Islet precursor cell (in vitro differentiated cells): ENCODE data around the gene PCYT2.

Source experiments
- DNase-seq: peaks from one replicate; pipeline ENCODE4 v3.0.0-alpha.2; 2018

The PCYT2 gene

DNA sequence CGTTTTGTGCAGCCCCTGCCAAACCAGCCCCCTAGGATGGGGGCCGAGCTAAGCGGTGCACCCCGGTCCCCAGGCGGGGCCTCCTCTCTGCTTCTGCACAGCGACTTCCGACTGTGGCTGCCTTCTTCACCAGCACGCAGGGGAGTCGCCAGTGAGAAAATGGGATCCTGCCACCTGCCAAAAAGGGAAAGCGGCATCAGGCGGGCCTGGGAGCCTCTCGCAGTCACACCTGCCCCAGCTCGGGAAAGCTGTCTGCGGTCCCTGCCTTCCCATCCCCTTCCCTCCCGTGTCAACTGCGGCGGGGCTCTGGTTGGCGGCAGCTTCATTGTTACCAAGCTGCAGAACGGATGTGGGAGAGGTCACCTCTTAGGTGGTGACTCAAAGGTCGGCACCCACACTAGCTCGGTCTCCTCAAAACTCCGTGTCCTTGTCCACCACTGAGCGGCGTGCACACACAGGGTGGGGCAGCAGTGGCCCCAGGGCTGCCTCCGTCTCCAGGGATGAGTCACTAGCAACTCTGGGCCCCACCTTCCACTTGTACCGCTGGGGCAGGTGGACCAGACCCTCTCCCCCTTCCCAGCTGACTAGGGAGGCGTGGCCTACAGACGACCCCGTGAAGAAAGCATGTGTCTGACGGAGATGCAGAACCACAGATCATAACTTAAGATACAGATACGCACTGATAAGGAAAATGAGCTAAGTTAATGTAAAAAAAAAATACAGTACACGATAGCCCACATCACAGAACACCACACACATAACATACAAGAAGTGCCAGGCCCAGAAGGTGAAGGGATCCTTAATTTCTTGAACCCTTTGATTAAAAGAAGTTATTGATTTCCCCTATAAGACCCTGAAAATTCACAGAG is 1.5 kb upstream of the PCYT2 start:
- DNase-seq, result peak; percentile 81

DNA sequence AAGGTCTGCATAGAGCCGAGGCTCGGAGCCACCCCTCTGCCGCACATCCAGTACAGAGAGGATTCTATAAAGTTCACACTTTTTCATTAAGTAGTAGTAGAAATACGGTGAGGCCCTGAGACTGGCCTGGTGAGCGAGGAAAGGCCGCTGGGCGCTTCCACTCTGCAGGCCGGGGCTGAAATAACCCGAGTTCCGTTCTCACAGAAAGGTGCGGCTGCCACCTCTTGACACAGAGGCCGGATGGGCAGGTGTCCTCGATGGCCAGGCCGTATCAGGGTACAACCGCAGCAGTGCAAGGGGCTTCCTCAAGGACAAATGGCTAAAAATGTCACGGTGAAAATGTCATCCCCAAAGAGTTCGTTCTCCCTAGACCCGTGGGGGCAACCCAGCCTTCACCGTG is 770 bp upstream of the PCYT2 start:
- DNase-seq, result no peak

DNA sequence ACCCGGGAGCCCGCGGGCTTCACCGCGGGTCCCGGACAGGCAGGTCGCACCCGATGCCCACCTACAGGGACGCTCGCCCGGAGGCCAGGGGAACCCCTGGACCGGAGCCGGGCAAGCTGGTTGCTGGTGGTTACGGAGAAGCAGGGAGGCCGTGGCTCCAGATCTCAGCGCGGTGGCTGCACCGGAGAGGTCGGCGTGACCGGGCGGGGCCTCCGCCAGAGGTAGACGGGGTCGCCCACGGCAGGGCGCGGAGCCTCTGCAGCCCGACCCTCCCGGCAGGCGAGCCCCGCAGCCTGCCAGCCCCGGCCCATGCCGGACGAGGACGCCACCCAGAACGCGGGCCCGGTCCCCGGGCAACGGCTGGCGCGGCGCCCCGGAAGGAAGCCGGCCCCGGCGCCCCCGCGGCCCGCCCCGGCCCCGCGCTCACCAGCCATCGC is 341 bp downstream of the PCYT2 start:
- no peak for DNase-seq

DNA sequence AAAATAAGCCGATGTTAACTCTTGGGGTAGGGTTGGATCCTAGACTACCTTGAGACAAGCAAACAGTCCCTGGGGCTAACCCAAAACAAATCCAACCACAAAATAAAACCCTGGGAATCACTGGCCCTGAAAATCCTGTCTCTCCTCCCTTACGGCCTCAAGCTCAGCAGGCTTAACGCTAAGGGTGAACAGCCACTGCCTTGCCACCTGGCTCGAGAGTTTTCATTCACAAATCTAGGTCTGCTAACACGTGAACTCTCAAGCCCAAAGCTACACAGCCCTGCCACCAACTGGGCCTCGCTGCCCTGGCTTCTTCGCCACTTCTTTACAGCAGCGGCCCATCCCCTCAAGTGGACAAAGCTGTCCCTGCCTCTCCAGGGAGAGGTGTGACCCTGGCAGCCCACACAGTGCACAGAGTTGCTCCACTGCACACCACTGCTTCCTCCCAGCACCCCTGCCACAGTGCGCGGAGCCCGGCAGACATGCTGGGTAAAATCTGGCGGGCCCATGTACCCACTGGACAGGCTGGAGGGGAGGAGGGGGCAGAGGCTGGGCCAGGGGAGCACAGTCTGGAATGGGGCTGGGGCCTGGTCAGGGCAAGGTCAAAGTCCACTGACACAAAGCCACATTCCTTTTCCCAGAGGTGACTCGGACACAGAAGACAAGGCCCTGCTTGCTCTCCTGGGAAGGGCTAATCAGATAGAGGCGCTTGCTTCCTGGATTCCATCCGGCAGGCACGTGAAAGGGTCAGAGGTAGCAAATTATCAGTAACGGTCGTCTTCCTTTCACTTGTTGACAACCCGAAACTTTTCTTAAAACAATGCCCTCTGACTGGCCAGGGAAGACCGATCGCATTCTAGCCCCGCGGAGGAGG is 996 bp downstream of the PCYT2 start:
- DNase-seq, result peak; percentile 82

DNA sequence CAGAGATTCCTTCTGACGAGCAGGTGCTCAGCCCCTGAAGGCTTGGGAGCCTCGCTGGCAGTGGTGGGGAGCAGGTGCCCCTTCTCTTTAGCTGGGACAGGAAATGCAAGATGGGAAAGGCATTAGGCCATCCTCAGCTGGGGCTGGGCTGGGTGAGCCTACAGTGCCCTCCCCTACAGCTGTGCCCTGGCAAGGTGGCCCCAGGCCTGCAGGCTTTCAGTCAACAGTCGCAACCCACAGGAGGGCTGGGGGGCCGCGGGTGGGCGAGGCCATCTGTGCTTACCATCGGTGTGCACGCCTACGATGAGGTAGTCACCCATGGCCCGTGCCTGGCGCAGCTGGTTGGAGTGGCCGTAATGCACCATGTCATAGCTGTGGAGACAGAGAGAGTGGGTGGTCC is 2.0 kb downstream of the PCYT2 start:
- DNase-seq, result no peak

DNA sequence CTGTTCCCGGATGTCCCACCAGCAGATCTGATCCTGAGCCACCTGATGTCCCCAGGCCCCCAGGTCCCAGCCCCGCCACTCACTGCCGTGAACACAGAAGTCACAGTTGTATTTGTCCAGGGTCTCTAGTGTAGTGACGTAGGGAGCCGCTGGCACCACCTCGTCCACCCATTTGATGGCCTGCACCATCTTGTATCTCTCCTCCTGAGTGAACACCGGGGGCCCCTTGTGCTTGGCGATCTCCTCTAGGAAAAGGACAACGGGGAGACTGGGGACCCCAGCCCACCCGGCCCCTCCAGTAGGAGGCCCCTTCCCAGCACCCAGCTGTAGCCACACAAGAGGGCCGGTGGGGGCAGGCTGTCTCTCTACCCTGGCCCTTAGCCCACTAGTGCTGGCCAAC is 2.4 kb downstream of the PCYT2 start:
- no peak for DNase-seq

DNA sequence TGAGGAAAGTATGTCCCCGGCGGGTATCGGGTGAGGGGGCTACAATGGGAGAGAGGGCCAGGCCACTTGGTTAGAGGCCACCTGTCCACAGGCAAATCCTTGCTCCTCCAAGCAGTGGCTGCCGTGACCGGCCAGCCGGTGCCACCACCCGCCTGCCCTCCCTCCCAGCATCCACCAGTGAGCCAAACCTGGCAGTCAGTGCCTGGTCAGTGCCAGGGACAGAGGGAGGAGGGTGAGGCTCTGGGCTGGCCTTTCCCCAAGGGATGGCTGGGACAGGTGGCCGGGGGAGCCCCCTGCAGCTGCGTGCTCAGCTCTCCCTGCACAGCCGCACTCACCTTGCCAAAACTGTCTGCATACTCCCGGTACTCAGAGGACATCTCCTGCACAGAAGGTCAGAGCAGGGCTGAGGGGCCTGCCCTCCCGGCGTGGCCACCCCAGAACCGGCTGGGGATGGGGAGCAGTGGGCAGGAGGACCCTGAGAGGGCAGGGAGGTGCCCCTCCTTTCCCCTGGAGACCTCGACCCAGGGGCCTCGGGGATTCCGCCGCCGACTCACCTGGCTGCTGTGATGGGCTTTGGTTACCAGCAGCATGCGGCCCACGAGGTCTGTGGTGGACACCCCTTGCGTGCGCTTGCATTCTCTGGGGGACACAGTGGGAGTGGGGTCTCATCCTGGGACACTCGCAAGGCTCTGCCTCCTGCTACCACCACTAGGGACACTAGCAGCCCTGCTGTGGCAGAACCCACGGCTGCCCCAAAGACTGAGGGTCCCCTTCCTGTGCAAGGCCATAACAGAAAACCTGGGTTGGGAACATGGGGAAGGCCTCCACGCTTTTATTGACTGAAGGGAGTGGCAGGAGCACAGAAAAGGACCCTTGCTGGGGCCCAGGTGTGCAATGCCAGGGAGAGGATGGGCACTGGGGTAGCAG is 3.7 kb downstream of the PCYT2 start:
- DNase-seq, result no peak

DNA sequence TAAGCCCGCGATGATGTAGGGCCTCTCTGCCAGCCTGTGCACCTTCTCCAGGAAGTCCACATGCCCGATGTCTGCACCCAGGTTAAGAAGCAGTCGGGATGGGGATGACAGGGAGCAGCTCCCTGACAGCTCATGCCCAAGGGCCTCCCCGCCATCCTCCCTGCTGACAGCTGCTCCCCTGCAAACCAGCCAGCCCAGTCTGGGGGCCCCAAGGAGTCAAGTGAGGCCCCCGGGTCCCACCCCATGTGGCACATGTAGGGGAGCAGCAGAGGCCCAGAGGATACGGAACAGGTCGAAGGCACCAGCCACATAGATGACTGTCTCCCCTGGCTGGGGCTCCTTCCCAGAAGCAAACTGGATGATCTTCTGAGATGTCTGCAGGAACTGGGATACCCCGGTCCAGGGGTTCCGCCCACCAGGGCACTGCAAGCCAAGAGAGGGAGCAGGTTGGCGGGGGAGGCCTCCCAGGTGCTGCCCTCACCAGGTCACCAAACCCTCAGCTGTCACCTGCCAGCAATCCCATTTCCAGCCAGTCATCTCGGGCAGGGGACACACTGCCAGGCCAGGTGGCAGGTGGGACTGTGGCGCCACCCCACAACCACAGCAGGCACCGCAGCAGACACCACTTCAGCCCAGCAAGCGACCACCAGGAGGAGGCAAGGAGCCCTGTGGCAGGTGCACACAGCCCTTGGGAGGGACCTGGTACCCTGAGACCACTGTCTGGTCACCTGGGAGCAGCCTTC is 4.6 kb downstream of the PCYT2 start:
- no peak for DNase-seq

DNA sequence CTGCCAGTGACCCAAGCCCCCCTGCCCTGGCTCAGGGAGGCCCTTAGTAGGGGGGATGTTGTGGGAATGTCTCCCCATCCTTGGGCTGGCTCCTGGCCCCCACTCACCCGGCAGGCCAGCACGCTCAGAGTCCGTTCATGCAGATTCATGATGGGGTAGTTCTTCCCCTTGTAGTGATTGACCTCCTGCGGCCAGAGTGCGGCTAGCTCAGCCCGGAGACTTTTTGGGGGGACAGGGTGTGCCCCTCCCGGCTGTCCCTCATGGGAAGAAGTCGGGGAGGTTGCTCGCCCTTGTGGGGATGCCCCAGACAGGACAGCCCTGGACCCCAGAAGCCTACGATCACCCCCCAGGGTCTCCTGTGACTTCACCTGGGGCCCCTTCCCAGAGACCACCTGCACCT is 5.2 kb downstream of the PCYT2 start:
- no peak for DNase-seq

DNA sequence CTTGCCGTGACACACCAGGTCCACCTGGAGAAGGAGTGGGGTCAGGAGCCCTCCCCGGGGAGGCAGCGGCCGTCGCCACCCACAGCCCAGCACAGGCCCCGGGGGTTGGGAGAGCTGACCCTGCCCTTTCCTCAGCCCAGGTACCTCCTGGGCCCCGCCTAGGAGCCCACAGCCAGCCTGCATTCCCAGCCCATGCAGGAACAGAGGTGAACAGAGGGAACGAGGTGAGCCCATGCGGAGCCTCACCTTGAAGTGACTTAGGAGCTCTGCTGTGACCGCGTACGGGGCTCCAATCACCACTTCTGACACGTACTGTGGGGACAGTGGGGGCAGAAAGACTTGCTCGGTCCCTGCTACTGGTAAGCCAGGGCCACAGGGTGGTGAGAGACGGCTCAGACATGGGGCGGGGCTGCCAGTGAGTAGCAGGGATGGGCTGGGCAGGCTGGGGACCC is 5.7 kb downstream of the PCYT2 start:
- DNase-seq, result no peak

DNA sequence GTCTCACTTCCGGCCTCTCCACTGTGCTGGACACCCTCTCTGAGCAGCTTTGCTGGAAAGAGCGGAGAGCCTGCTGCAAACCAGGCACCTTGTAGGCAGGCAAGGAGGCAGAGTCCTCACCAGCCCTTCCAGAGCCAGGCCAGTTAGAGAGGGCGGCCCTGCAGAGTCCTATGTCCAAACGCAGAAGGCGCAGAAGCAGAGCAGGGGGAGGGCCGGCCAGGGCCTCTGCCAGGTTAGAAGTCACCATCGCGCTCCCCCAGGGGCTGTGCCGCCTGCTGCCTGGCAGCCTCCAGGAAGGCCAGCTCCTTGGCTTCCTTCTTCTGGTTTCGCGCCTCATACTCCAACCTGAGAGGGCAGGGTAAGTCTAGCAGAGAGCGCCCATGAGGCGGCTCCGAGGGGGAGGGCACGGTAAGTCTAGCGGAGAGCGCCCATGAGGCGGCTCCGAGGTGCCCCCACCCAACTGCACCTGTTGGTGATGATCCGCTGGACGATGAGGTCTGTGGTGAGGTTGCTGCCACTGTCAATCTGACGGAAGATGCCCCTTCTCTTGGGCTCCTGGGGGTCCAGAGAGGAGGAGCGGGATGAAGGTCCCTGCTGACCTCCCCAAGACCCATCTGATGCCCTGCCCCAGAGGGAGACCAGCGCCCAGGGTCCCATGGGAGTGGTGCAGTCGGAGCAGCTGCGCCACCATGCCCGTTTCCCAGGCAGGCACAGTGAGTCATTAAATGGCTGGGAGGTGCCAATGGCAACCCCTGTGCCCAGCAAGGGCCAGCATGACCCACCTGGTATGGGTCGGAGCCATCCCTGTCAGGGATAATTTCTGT is 6.4 kb downstream of the PCYT2 start:
- DNase-seq, result no peak

DNA sequence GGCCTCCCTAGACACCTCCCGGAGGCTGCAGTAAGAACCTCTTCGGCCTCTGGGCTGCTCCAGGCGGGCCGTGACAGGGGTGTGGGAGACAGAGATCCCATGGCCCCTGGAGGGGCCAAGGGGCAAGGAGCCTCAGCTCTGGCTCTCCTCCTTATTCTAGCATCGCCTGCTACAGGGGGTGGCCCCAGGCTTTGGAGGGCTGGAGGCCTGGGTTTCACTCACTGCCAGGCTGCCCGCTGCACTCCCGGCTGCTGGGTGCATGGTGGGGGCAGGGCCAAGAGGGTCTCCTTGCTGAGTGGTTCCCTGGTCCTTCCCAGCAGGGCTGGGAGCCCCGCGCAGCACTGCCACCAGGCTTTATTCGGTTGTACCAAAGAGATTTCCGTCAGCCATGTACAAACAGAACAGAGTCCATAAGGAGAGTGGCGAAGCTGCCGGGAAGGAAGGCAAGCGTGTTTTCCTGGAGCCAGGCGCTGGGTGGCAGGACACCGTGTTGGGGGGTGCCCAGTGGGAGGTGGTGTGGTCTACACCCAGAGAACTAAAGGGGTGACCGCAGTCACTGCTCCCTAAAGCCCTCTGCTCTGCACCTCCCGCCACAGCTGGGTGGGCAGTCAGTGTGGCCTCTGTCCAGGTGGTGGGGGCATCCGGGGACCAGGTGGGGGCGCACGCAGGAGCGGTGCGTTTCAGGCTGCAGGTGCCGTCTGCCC is 7.2 kb downstream of the PCYT2 start:
- DNase-seq, result no peak

DNA sequence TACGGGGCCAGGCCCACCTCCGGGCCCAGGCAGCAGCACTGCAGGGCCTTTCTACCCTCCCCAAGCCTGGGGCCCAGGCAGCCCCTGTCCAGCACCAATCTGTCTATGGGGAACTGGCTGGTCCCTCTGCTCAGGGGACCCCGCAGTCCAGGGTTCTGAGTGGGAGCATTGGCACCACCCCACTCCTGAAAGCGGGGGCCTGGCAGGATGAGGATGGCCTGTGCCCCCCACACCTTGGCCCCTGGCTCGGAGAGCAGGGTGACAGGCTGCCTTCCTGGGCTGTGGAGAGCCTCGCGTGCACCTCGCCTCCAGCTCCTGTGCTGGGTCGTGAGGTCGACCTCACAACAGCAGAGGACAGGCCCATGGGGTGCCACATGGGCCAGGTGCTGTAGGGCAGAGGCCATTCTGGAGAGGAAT is 7.8 kb downstream of the PCYT2 start:
- DNase-seq, result no peak

DNA sequence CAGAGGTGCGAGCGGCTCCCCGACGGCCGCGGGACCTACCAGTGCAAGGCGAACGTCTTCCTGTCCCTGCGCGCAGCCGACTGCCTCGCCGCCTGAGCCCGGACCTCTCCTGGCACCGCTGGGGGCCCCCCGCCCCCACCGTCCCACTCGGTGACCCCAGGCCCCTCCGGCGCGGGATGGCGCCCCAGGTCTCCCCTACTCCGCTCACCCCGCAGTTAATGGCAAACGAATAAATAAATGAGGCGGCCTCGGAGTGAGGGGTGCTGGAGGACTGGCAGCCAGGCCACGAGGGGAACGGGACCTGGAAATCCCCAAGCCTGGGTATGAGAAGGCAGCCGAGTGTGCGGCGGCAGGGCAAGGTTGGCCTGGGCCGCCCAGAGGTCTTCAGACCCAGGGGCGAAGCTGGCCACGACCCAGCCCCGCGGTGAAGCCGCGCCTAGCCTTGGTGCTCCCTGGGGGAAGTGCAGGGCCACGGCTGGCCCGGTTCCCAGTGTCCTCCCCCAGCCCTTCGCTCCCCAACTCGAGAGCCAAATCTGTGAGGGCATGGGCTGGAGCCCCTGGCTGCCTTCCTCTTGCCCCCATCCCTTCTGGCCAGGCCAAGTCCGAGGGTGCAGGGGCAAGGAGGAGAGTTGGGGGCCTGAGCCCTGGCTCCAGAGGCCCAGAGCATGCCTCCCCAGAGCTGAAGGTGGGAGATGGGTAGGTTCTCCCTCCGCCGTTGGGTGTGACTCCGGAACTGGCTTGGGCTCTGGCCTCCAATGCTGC is 8.4 kb downstream of the PCYT2 start:
- no peak for DNase-seq

DNA sequence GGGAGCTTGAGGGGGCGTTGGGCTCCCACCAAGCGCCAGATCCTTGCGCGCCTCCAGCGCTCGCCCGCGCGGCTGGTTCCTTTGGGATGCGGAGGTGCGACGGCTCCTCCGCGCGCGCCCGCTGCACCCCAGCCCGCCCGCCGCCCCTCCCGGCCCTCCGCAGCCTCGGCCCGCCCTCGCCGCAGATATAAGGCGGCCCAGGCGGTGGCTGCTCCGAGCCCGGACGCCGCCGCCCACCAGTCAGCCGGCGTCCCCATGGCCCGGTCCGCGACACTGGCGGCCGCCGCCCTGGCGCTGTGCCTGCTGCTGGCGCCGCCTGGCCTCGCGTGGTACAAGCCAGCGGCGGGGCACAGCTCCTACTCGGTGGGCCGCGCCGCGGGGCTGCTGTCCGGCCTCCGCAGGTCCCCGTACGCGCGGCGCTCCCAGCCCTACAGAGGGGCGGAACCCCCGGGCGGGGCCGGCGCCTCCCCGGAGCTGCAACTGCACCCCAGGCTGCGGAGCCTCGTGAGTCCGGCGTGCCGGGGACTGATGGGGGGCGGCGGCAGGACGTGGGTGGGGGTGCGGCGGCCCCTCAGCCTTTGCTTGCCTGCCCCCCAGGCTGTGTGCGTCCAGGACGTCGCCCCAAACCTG is 9.1 kb downstream of the PCYT2 start, which contains the start of gene NPB:
Gene NPB, plus strand, starts transcription at position 216 of the 630 bp plus-strand sequence. Its CDS starts 40 bp downstream, at position 256.
- DNase-seq, result no peak

DNA sequence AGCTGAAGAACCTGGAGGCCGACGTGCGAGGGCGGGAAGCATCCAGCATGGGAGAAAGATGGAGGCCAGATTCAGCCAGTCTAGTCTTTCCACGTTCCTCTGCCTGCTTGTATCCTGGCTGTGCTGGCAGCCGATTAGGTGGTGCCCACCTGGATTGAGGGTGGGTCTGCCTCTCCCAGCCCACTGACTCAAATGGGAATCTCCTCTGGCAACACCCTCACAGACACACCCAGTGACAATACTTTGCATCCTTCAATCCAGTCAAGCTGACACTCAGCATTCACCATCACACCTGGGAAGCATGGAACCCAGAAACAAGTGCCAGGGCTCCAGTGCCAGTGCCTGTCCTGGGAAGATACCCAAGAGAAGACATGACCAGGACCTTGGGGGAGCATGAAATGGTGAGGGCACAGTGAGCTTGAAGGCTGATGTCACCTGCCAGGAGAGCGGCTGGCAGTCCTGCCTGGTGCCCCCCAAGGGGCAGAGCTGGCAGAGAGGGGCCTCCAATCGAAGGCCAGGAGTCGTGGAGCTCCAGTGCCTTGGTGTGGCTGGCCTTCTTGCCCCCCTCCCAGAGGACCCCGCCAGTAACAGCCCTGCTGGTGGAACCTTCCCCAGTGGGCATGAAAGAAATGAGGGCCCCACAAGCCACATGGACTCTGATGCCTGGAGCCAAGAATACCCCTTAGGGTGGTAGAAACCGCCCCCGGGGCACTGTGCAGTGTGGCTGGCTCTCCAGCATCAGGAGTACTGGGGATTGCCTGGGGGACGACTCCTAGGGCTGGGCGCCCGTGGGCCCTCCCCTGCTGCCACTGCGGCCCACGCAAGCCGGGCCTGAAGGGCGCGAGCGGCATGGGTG is 9.8 kb downstream of the PCYT2 start:
- DNase-seq, result no peak

DNA sequence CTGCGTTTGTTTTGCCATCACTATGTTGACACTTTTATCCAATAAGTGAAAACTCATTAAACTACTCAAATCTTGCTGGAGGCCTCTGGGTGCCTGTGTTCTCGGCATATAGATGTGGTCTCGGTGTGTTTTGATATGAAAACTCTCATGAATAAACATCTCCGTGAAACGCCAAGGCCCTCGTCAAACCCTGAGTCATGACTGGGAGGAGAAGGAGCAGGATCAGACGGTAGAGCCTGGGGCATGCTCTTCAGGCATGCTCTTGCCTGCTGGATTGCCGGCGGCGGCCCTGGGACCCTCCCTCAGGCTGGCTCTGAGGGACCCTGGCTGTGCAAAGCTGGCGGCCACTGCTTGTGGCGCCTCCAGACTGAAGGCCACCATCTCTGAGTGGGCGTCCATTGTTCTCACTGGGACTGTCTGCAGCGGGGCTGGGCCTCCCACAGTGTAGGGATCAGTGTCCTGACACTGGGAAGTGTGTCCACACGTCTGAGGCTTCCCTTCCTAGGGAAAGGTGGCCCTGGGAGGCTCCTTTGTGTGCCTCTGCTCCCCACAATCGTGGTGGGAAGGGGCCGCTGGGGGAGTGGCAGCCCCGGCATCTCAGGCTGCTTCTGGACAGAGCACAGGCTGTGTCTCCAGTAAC is 10.9 kb downstream of the PCYT2 start:
- DNase-seq, result no peak
